Upper lobe of left lung (tissue), 4 donors: ENCODE measurements around the gene AGPAT4.

ENCODE experiments used
- CTCF ChIP-seq, 6 experiments: fragments of 450-650 bp in 4 of 6; fragments of 200-600 bp in 2 of 6; sonication (generic) in 2 of 6; IDR thresholded peaks; one replicate each; pipeline ENCODE4 v1.5.1; 2016 to 2019; ENCODE audit warnings: antibody characterized with exemption in 6 of 6
- POLR2AphosphoS5 ChIP-seq, 2 donors: sonication (generic); formaldehyde crosslinking; IDR thresholded peaks; one replicate each; pipeline ENCODE4 v1.5.1; 2017; ENCODE audit warnings: antibody characterized with exemption in 2 of 2

GRCh38 chr6:161198176-161198575 lies 75.7 kb downstream of the AGPAT4 start:
- TF ChIP-seq CTCF (IDR thresholded peaks at IDR 0.05) (no peak), POLR2AphosphoS5 (IDR thresholded peaks at IDR 0.05) (no peak)
